Colonic mucosa (tissue), 4 donors: Measurements from ENCODE around the gene PPM1F. TPM values are rescaled to one million over a fixed set of nuclear protein-coding genes. Genes with fewer than 3 reads are reported as not detected.
A peak's percentile ranks its signal among the peaks of the same experiment; 100 is the strongest.

ENCODE experiments used
- DNase-seq: peaks from one replicate; pipeline ENCODE4 v3.0.0-alpha.2; 2020
- H3K27ac ChIP-seq: fragments of 200-600 bp; one replicate; pipeline ENCODE4 v1.8.0; 2021
- H3K27me3 ChIP-seq: fragments of 200-600 bp; one replicate; pipeline ENCODE4 v1.8.0; 2021
- H3K36me3 ChIP-seq: fragments of 200-600 bp; one replicate; pipeline ENCODE4 v1.8.0; 2021
- H3K4me1 ChIP-seq: fragments of 200-600 bp; one replicate; pipeline ENCODE4 v1.8.0; 2021; ENCODE audit warnings: mild to moderate bottlenecking
- H3K4me3 ChIP-seq: fragments of 200-600 bp; one replicate; pipeline ENCODE4 v1.8.0; 2021
- H3K9ac ChIP-seq, 2 donors: one replicate each; pipeline ENCODE4 v1.7.0; 2013; ENCODE audit warnings: control low read depth in 2 of 2, low read depth in 2 of 2, low read length in 2 of 2
- H3K9me3 ChIP-seq: fragments of 200-600 bp; one replicate; pipeline ENCODE4 v1.8.0; 2021
- CTCF ChIP-seq: fragments of 200-600 bp; IDR thresholded peaks from one replicate; pipeline ENCODE4 v1.8.0; 2022; ENCODE audit warnings: antibody characterized with exemption, mild to moderate bottlenecking
- intact Hi-C: fragments of 100-400 bp; cut with DNase I; formaldehyde crosslinking; loops from one replicate; pipeline ENCODE4 v1.14.1; 2022
- total RNA-seq, 2 donors: library from RNA; stranded (reverse); fragmentation: NEBNext Ultra II Directional in 1 of 2; extraction: Animal tissue kit (Norgen Biotek cat#: 25700) in 1 of 2; gene quantifications; one replicate each; pipeline ENCODE4 v1.2.1, GENCODE V29; 2021
- donor health status: healthy.
- donor health status: DM: no; HTN: no; CAD: no.
- donor health status: DM: no; HTN: no; CAD: no.

The PPM1F gene
- total RNA-seq, 2 donors from 2014 or later: 9.5 to 15.3 TPM

GRCh38 chr22:21963286-21963685 lies 10.6 kb upstream of the PPM1F start:
- H3K27ac ChIP-seq: no peak overlapping the region
- H3K9ac ChIP-seq: no peak overlapping the region
- H3K36me3 ChIP-seq: peaks cover 5% of the 10 kb centered on the region
- no peak overlapping the region for H3K4me3 ChIP-seq
- H3K27me3 ChIP-seq: no peaks in the 10 kb centered on the region
- DNase-seq: no peak
- H3K9me3 ChIP-seq: no peaks in the 10 kb centered on the region
- TF ChIP-seq CTCF: no peak
- intact Hi-C loops: no loop called here
- H3K4me1 ChIP-seq: no peaks in the 10 kb centered on the region

GRCh38 chr22:21962655-21962949 lies 10.0 kb upstream of the PPM1F start:
- DNase-seq: no peak
- Histone ChIP-seq H3K9me3 (no peaks in the 10 kb centered on the region), H3K27me3 (no peaks in the 10 kb centered on the region), H3K4me3 (no peak overlapping the region), H3K27ac (no peak overlapping the region), H3K36me3 (peaks cover 5% of the 10 kb centered on the region), H3K9ac (no peak overlapping the region), H3K4me1 (no peaks in the 10 kb centered on the region)
- intact Hi-C loops: no loop called here
- no peak for TF ChIP-seq CTCF

GRCh38 chr22:21961886-21962654 lies 9.4 kb upstream of the PPM1F start:
- peak; percentile 49 for DNase-seq
- Histone ChIP-seq H3K4me1 (no peaks in the 10 kb centered on the region), H3K27me3 (no peaks in the 10 kb centered on the region), H3K4me3 (no peak overlapping the region), H3K36me3 (peaks cover 5% of the 10 kb centered on the region), H3K9me3 (no peaks in the 10 kb centered on the region), H3K27ac (no peak overlapping the region), H3K9ac (no peak overlapping the region)
- TF ChIP-seq CTCF: no peak
- intact Hi-C loops: no loop called here

GRCh38 chr22:21961127-21961867 lies 8.6 kb upstream of the PPM1F start:
- Histone ChIP-seq H3K4me3 (no peak overlapping the region), H3K9me3 (no peaks in the 10 kb centered on the region), H3K4me1 (no peaks in the 10 kb centered on the region), H3K27me3 (no peaks in the 10 kb centered on the region), H3K9ac (no peak overlapping the region), H3K36me3 (peaks cover 5% of the 10 kb centered on the region), H3K27ac (no peak overlapping the region)
- no peak for DNase-seq
- no peak for TF ChIP-seq CTCF
- intact Hi-C loops: no loop called here

- H3K4me1 ChIP-seq: no peaks in the 10 kb centered on the region
- no peaks in the 10 kb centered on the region for H3K9me3 ChIP-seq
- intact Hi-C loops: no loop called here
- peaks cover 5% of the 10 kb centered on the region for H3K36me3 ChIP-seq
- no peak for DNase-seq
- no peak for TF ChIP-seq CTCF
- no peaks in the 10 kb centered on the region for H3K27me3 ChIP-seq
- no peak overlapping the region for H3K27ac ChIP-seq
- H3K4me3 ChIP-seq: no peak overlapping the region
- H3K9ac ChIP-seq: no peak overlapping the region
Measured at GRCh38 chr22:21960200-21961126, 7.8 kb upstream of the PPM1F start.
